HepG2 (cell line): ENCODE measurements around the gene SLFN13. TPM values are rescaled to one million over a fixed set of nuclear protein-coding genes. Genes with fewer than 3 reads are reported as not detected.

Experiments
- ATAC-seq: fragments of 200-7000 bp; cut with Tn5 transposase; 3 replicates; pipeline ENCODE4 v1.9.1; 2020; ENCODE audit warnings: mild to moderate bottlenecking, moderate library complexity
- BruUV-seq: library from RNA; stranded (reverse); fragments of 400-500 nt; replicated peaks from 2 replicates; lab custom pipeline; 2021; lab: Mats Ljungman, UMichigan
- CTCF ChIA-PET: fragments of 300-600 bp; formaldehyde crosslinking; extraction: SDS; loops from one replicate; lab custom pipeline; 2021; ENCODE audit warnings: low total read pairs, inconsistent platforms, low intra/inter-chr PET ratio; lab: Yijun Ruan, JAX
- POLR2A ChIA-PET: fragments of 350-600 bp; sonication (Branson Sonifier 250); formaldehyde crosslinking; loops from one replicate; lab custom pipeline; 2020; ENCODE audit warnings: antibody characterized with exemption, inconsistent platforms; lab: Yijun Ruan, JAX
- DNase-seq: peaks from one replicate; pipeline ENCODE4 v3.0.0-alpha.2; 2015; ENCODE audit warnings: low spot score
- FAIRE-seq: peaks from 3 replicates; lab custom pipeline; 2011; peaks lifted over from hg19 to GRCh38; lab: Jason Lieb, UNC
- H2AFZ ChIP-seq: one replicate; pipeline ENCODE4 v1.6.1; 2011; ENCODE audit warnings: low read length, inconsistent platforms
- H3K27ac ChIP-seq: fragments of 300-600 bp; 3 replicates; pipeline ENCODE4 v1.8.0; 2011; ENCODE audit warnings: mixed run types, mild to moderate bottlenecking, mixed read lengths, low read length, inconsistent platforms; ENCODE audit not compliant: insufficient read depth; ENCODE audit errors: extremely low read length
- H3K27me3 ChIP-seq, 2 experiments: fragments of 200-600 bp in 1 of 2; 2 replicates in 1 of 2; 3 replicates in 1 of 2; pipeline versions ENCODE4 v1.6.0 to v1.8.0; 2011; ENCODE audit warnings: low read length in 2 of 2, mild to moderate bottlenecking in 2 of 2, moderate library complexity in 2 of 2, inconsistent platforms in 1 of 2; ENCODE audit not compliant: insufficient read depth in 2 of 2, control insufficient read depth in 1 of 2
- H3K36me3 ChIP-seq, 2 experiments: fragments of 200-600 bp in 1 of 2; replicated peaks in 1 of 2; 2 replicates in 1 of 2; 3 replicates in 1 of 2; pipeline versions ENCODE4 v1.5.1 to v1.8.0; 2011; ENCODE audit warnings: low read length in 2 of 2, inconsistent platforms in 1 of 2; ENCODE audit not compliant: insufficient read depth in 2 of 2, control insufficient read depth in 1 of 2
- H3K4me1 ChIP-seq: 2 replicates; pipeline ENCODE4 v1.5.1; 2012; ENCODE audit warnings: low read length, inconsistent platforms; ENCODE audit not compliant: insufficient read depth
- H3K4me2 ChIP-seq: 2 replicates; pipeline ENCODE4 v1.6.0; 2011; ENCODE audit warnings: low read depth, low read length, inconsistent platforms
- H3K4me3 ChIP-seq, 3 experiments: fragments of 200-600 bp in 1 of 3; sonication (generic), shearing (Covaris generic) in 1 of 3; replicated peaks in 1 of 3; 2 replicates each; pipeline ENCODE4 v1.5.1; 2011 to 2016; ENCODE audit warnings: low read length in 3 of 3, inconsistent platforms in 2 of 3, low read depth in 2 of 3, mild to moderate bottlenecking in 2 of 3, control low read depth in 1 of 3, mixed read lengths in 1 of 3; ENCODE audit not compliant: insufficient read depth in 1 of 3
- H3K79me2 ChIP-seq: one replicate; pipeline ENCODE4 v1.6.1; 2011; ENCODE audit warnings: low read length, inconsistent platforms; ENCODE audit not compliant: insufficient read depth
- H3K9ac ChIP-seq: 2 replicates; pipeline ENCODE4 v1.6.0; 2011; ENCODE audit warnings: mild to moderate bottlenecking, low read depth, low read length, inconsistent platforms; ENCODE audit not compliant: insufficient read depth
- H3K9me3 ChIP-seq: 2 replicates; pipeline ENCODE4 v1.5.1; 2012; ENCODE audit warnings: mild to moderate bottlenecking, low read length
- H4K20me1 ChIP-seq: 2 replicates; pipeline ENCODE4 v1.6.0; 2011; ENCODE audit warnings: inconsistent platforms, mild to moderate bottlenecking, low read length, moderate library complexity; ENCODE audit not compliant: insufficient read depth
- AGO1 ChIP-seq: fragments of 200-400 bp; formaldehyde crosslinking; IDR thresholded peaks from 2 replicates; pipeline ENCODE4 v1.6.1; 2017; ENCODE audit warnings: mild to moderate bottlenecking, low read depth, low read length, moderate library complexity; ENCODE audit not compliant: poor library complexity, severe bottlenecking
- AKAP8 ChIP-seq: sonication (generic); formaldehyde crosslinking; IDR thresholded peaks from 2 replicates; pipeline ENCODE4 v1.5.1; 2020; ENCODE audit warnings: mild to moderate bottlenecking, missing genetic modification reagents
- DBP ChIP-seq: sonication (generic); formaldehyde crosslinking; IDR thresholded peaks from 2 replicates; pipeline ENCODE4 v1.4.0; 2020; ENCODE audit warnings: missing genetic modification reagents; ENCODE audit errors: not compliant biosample characterization
- HDAC2 ChIP-seq: sonication (generic); formaldehyde crosslinking; IDR thresholded peaks from 2 replicates; pipeline ENCODE4 v1.4.0; 2020; ENCODE audit warnings: missing genetic modification reagents
- HNRNPH1 ChIP-seq: fragments of 200-400 bp; formaldehyde crosslinking; optimal IDR thresholded peaks from 2 replicates; pipeline ENCODE3; 2017; ENCODE audit warnings: mild to moderate bottlenecking, low read depth, low read length
- JUNB ChIP-seq: sonication (generic); formaldehyde crosslinking; IDR thresholded peaks from 2 replicates; pipeline ENCODE4 v1.8.0; 2022; ENCODE audit warnings: missing genetic modification reagents, mild to moderate bottlenecking, borderline replicate concordance
- MAZ ChIP-seq, 2 experiments: sonication (generic) in 1 of 2; formaldehyde crosslinking in 1 of 2; IDR thresholded peaks; 2 replicates each; pipeline versions ENCODE4 v1.5.0 to v1.6.1; 2012 to 2020; ENCODE audit warnings: low read depth in 2 of 2, mild to moderate bottlenecking in 2 of 2, borderline replicate concordance in 1 of 2, improper control_type of control experiment in 1 of 2, low read length in 1 of 2, missing genetic modification reagents in 1 of 2, moderate library complexity in 1 of 2
- NKX3-1 ChIP-seq: sonication (generic); formaldehyde crosslinking; IDR thresholded peaks from 2 replicates; pipeline ENCODE4 v1.5.0; 2020; ENCODE audit warnings: missing genetic modification reagents
- NRL ChIP-seq: sonication (generic); formaldehyde crosslinking; IDR thresholded peaks from 2 replicates; pipeline ENCODE4 v1.5.0; 2020; ENCODE audit warnings: missing genetic modification reagents, mild to moderate bottlenecking, moderate library complexity, borderline replicate concordance
- POLR2AphosphoS5 ChIP-seq: IDR thresholded peaks from 2 replicates; pipeline ENCODE4 v1.6.1; 2012; ENCODE audit warnings: low read depth, low read length
- PTBP1 ChIP-seq: fragments of 200-400 bp; formaldehyde crosslinking; IDR thresholded peaks from 2 replicates; pipeline ENCODE4 v1.6.1; 2018; ENCODE audit warnings: low read length, low read depth; ENCODE audit not compliant: poor library complexity, severe bottlenecking
- SMAD9 ChIP-seq: sonication (generic); formaldehyde crosslinking; IDR thresholded peaks from 2 replicates; pipeline ENCODE4 v1.5.1; 2020; ENCODE audit warnings: mild to moderate bottlenecking, missing genetic modification reagents
- SOX6 ChIP-seq, 2 experiments: fragments of 450-650 bp in 1 of 2; sonication (generic) in 1 of 2; formaldehyde crosslinking in 1 of 2; IDR thresholded peaks; 2 replicates each; pipeline versions ENCODE4 v1.4.0 to v1.6.1; 2017 to 2020; ENCODE audit warnings: antibody characterized with exemption in 1 of 2, mild to moderate bottlenecking in 1 of 2, missing genetic modification reagents in 1 of 2
- ZNF335 ChIP-seq: sonication (generic); formaldehyde crosslinking; IDR thresholded peaks from 2 replicates; pipeline ENCODE4 v1.4.0; 2020; ENCODE audit warnings: missing genetic modification reagents
- ZNF451 ChIP-seq: sonication (generic); formaldehyde crosslinking; IDR thresholded peaks from 2 replicates; pipeline ENCODE4 v1.5.0; 2020; ENCODE audit warnings: mild to moderate bottlenecking, missing genetic modification reagents
- ZNF510 ChIP-seq: sonication (generic); formaldehyde crosslinking; IDR thresholded peaks from 2 replicates; pipeline ENCODE4 v1.4.0; 2020; ENCODE audit warnings: low read depth, mild to moderate bottlenecking, missing genetic modification reagents
- WGBS: methylation state at CpG from one replicate; pipeline ENCODE4 v1.1.6; 2017; ENCODE audit warnings: low lambda C conversion rate; 5-methylcytosine and 5-hydroxymethylcytosine counted together
- in situ Hi-C: cut with HindIII; loops from 2 replicates; pipeline ENCODE4 v1.10.0; 2017; ENCODE audit warnings: low pct_unique_long_range_greater_than_20kb; ENCODE audit not compliant: extremely low pct_ligation_motif_present
- intact Hi-C: fragments of 100-400 bp; cut with micrococcal nuclease; formaldehyde crosslinking; loops from one replicate; pipeline ENCODE4 v1.10.0; 2022; ENCODE audit not compliant: unreplicated experiment
- polyA plus RNA-seq, 8 experiments: library from polyadenylated mRNA; depleted of rRNA in 3 of 8; stranded (reverse) in 7 of 8; unstranded in 1 of 8; fragments of >200 nt; fragmentation: Illumina TruSeq in 4 of 8; extraction: Trizol in 4 of 8; gene quantifications; 2 replicates each; pipeline versions ENCODE4 v1.2.1 to v1.2.3, GENCODE V29; 2011 to 2016; ENCODE audit warnings: low read depth in 4 of 8, missing spikeins in 1 of 8, mixed read lengths in 1 of 8; ENCODE audit not compliant: insufficient read depth in 1 of 8
- total RNA-seq, 5 experiments: library from RNA; depleted of rRNA; stranded (reverse); fragments of >200 nt; fragmentation: Illumina TruSeq; extraction: Trizol; gene quantifications; 2 replicates each; pipeline ENCODE4 v1.2.3, GENCODE V29; 2016; ENCODE audit warnings: low read depth in 1 of 5
- TF ChIP-seq, protein P1 (sequence below): sonication (generic); formaldehyde crosslinking; IDR thresholded peaks from 2 replicates; pipeline ENCODE4 v1.4.0; 2020; ENCODE audit warnings: mild to moderate bottlenecking, low read depth, missing genetic modification reagents

Gene SLFN13
- total and polyA plus RNA-seq, 2 of the 13 experiments (the other 11 are each of a cell fraction or from before 2014, with no cell fraction given), result 0.18 TPM; not detected in 1

DNA sequence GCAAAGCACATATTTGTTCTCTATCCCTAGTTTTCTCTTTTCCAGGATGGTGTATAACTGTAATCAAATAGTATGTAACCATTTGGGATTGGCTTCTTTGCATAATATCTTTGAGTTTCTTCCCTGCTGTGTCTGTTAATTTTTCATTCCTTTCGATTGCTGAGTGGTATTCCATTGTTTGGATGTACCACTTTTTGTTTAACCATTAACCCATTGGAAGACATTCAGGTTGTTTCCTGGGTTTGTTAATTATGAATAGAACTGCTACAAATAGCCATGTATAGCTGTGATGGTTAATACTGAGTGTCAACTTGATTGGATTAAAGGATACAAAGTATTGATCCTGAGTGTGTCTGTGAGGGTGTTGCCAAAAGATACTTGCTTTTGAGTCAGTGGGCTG lies 4.6 kb upstream of the SLFN13 start (continued):
- no peak for TF ChIP-seq ZNF510 (CRISPR knock-in tag)

DNA sequence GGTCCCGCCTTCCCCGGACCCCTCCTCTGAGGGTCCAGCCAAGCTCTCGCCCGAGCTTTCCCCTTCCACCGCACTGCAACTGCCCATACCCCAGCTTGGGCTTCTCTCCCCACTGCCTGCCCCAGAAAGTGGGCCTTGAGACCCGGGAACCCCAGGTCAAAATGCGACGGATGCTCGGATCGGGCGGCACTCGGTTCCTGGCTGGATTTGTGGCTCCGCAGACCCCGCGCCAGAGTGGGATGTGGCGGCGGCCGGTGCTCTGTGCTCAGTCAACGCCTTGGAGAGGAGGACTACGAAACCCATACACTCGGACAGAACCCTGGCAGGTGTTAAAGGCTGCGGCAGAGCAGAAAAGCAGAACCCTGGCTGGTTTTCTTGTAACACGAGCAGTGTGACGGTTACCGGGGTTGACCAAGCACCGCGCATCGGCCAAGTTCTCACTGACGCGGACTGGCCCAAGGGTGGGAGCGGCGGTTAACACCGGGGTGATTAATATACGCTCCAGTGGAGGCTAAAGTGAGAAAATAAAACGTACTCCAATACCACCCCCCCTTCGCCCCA lies 885 bp upstream of the SLFN13 start:
- no TSS peak for BruUV-seq
- H3K9ac ChIP-seq, result no peak overlapping the region
- H2AFZ ChIP-seq, result no peak overlapping the region
- WGBS, result 44% methylated on average over 34 of the region's 36 CpGs
- H3K36me3 ChIP-seq, result no peaks in the 10 kb centered on the region
- FAIRE-seq (no peak), ATAC-seq (no peak), DNase-seq (no peak)
- H3K4me2 ChIP-seq, result no peak overlapping the region
- no peak overlapping the region for H3K4me3 ChIP-seq
- no peaks in the 10 kb centered on the region for H4K20me1 ChIP-seq
- in situ Hi-C loops (no loop called here), intact Hi-C loops (no loop called here)
- no peaks in the 10 kb centered on the region for H3K79me2 ChIP-seq
- peaks cover 2 to 28% of the 10 kb centered on the region in 2 experiments; a peak in 3 of 5 replicates for H3K27me3 ChIP-seq
- H3K9me3 ChIP-seq, result no peaks in the 10 kb centered on the region
- no peaks in the 10 kb centered on the region for H3K4me1 ChIP-seq
- ChIA-PET CTCF (no interaction called here), POLR2A (no interaction called here)
- no peak overlapping the region for H3K27ac ChIP-seq
- TF ChIP-seq DBP (CRISPR knock-in tag) (no peak), JUNB (no peak), NKX3-1 (no peak), POLR2AphosphoS5 (no peak), SMAD9 (CRISPR knock-in tag) (no peak), HDAC2 (CRISPR knock-in tag) (no peak), NRL (CRISPR knock-in tag) (no peak), HNRNPH1 (no peak), AKAP8 (no peak), SOX6 (IDR thresholded peaks at IDR 0.05) (no peak), SOX6 (CRISPR knock-in tag; IDR thresholded peaks at IDR 0.05) (no peak), ZNF451 (CRISPR knock-in tag) (no peak), MAZ (IDR thresholded peaks at IDR 0.05; ENCODE audit: borderline replicate concordance, low read depth, low read length) (no peak), MAZ (CRISPR knock-in tag; IDR thresholded peaks at IDR 0.05; ENCODE audit: low read depth) (no peak), AGO1 (no peak), ZNF335 (CRISPR knock-in tag) (no peak), PTBP1 (no peak)
- TF ChIP-seq, protein P1, sequence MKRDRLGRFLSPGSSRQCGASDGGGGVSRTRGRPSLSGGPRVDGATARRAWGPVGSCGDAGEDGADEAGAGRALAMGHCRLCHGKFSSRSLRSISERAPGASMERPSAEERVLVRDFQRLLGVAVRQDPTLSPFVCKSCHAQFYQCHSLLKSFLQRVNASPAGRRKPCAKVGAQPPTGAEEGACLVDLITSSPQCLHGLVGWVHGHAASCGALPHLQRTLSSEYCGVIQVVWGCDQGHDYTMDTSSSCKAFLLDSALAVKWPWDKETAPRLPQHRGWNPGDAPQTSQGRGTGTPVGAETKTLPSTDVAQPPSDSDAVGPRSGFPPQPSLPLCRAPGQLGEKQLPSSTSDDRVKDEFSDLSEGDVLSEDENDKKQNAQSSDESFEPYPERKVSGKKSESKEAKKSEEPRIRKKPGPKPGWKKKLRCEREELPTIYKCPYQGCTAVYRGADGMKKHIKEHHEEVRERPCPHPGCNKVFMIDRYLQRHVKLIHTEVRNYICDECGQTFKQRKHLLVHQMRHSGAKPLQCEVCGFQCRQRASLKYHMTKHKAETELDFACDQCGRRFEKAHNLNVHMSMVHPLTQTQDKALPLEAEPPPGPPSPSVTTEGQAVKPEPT, result no peak
